H1 (cell line): Measurements from ENCODE around the gene GPR39. TPM values are rescaled to one million over a fixed set of nuclear protein-coding genes. Genes with fewer than 3 reads are reported as not detected.

Source experiments
- CBX8 ChIP-seq: fragments of 300-800, 300-1000 bp; sonication (generic); IDR thresholded peaks from 2 replicates; pipeline ENCODE4 v1.7.1; 2016; ENCODE audit warnings: low read depth, low read length, borderline replicate concordance
- TAF7 ChIP-seq: optimal IDR thresholded peaks from 2 replicates; pipeline ENCODE3; 2011; ENCODE audit warnings: low read depth, mild to moderate bottlenecking, inconsistent platforms, low read length, moderate library complexity, borderline replicate concordance
- polyA plus RNA-seq, 7 experiments: library from polyadenylated mRNA; depleted of rRNA in 3 of 7; stranded (reverse) in 5 of 7; unstranded in 2 of 7; fragments of >200 nt in 5 of 7; fragments of 200-250 nt in 2 of 7; gene quantifications; 1 replicate in 5 of 7; 2 replicates in 1 of 7; 4 replicates in 1 of 7; pipeline versions ENCODE4 v1.2.1 to v1.2.3, GENCODE V29; 2011 to 2013; ENCODE audit warnings: missing spikeins in 2 of 7, mixed read lengths in 2 of 7
- total RNA-seq: library from RNA; stranded (reverse); fragmentation: NEBNext Ultra II Directional; extraction: Animal tissue kit (Norgen Biotek cat#: 25700); gene quantifications from 2 replicates; pipeline ENCODE4 v1.2.1, GENCODE V29; 2021
- TF ChIP-seq, protein P1 (sequence below): IDR thresholded peaks from 2 replicates; pipeline ENCODE4 v1.6.1; 2012; ENCODE audit warnings: inconsistent platforms

Gene GPR39
- total and polyA plus RNA-seq, 2 of the 8 experiments (the other 6 are each of a cell fraction or from before 2014, with no cell fraction given): 0.63 to 2.7 TPM

DNA sequence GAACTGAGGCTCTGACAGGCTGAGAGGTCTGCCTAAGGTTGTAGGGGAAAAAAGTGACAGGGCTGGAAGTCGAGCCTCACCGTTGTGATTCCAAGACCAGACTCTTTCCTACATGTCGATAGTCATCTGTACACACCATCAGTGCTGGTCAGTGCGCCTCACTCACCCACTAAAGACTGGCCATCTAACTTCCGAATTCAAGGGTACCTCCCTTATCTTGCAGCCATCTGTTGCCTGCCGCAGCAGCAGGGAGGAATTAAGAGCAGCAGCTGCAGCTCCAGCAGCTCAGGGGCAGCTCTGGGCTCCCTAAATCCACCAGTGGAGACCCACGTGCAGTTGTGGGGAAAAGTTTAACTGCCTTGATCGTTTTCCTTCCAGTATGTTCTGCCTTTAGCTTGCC is 32.6 kb upstream of the GPR39 start (continued):
- TF ChIP-seq, protein P1, sequence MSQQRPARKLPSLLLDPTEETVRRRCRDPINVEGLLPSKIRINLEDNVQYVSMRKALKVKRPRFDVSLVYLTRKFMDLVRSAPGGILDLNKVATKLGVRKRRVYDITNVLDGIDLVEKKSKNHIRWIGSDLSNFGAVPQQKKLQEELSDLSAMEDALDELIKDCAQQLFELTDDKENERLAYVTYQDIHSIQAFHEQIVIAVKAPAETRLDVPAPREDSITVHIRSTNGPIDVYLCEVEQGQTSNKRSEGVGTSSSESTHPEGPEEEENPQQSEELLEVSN: no peak
- TF ChIP-seq CBX8 (no peak), TAF7 (no peak)
